GM19239 (cell line): ENCODE data around the gene TPST1.
A peak's percentile ranks its signal among the peaks of the same experiment; 100 is the strongest.

Experiments
- DNase-seq: peaks from one replicate; pipeline ENCODE4 v3.0.0; 2011; ENCODE audit warnings: low spot score; ENCODE audit not compliant: insufficient read length
- FAIRE-seq: peaks from 2 replicates; lab custom pipeline; 2011; peaks lifted over from hg19 to GRCh38; lab: Jason Lieb, UNC

TPST1 gene

GRCh38 chr7:66279912-66280311 lies 74.8 kb downstream of the TPST1 start:
- FAIRE-seq, result no peak

GRCh38 chr7:66281678-66282590 lies 76.8 kb downstream of the TPST1 start:
- DNase-seq, result no peak
- FAIRE-seq, result peak; percentile 31

More at GRCh38 chr7:66279912-66280311, 74.8 kb downstream of the TPST1 start:
- no peak for DNase-seq

GRCh38 chr7:66282591-66282935 lies 77.4 kb downstream of the TPST1 start:
- DNase-seq (no peak), FAIRE-seq (no peak)

GRCh38 chr7:66283003-66283920 lies 78.1 kb downstream of the TPST1 start:
- DNase-seq (no peak), FAIRE-seq (no peak)

GRCh38 chr7:66296001-66296521 lies 90.9 kb downstream of the TPST1 start:
- no peak for DNase-seq
- no peak for FAIRE-seq

- DNase-seq (no peak), FAIRE-seq (no peak)
Observed at GRCh38 chr7:66296557-66296956, 91.4 kb downstream of the TPST1 start.

GRCh38 chr7:66297579-66297978 lies 92.4 kb downstream of the TPST1 start:
- DNase-seq (no peak), FAIRE-seq (no peak)

GRCh38 chr7:66301249-66301648 lies 96.1 kb downstream of the TPST1 start:
- no peak for DNase-seq
- FAIRE-seq, result no peak

GRCh38 chr7:66301737-66302136 lies 96.6 kb downstream of the TPST1 start:
- FAIRE-seq (no peak), DNase-seq (no peak)

GRCh38 chr7:66303454-66304155 lies 98.5 kb downstream of the TPST1 start:
- FAIRE-seq (no peak), DNase-seq (no peak)

GRCh38 chr7:66304536-66304935 lies 99.4 kb downstream of the TPST1 start:
- FAIRE-seq (no peak), DNase-seq (no peak)

- DNase-seq (no peak), FAIRE-seq (no peak)
Observed at GRCh38 chr7:66306243-66306642, 101.1 kb downstream of the TPST1 start.

- FAIRE-seq (no peak), DNase-seq (no peak)
Observed at GRCh38 chr7:66307591-66308215, 102.6 kb downstream of the TPST1 start.

- FAIRE-seq (no peak), DNase-seq (no peak)
Observed at GRCh38 chr7:66308411-66308810, 103.3 kb downstream of the TPST1 start.

GRCh38 chr7:66310620-66311019 lies 105.5 kb downstream of the TPST1 start:
- FAIRE-seq (no peak), DNase-seq (no peak)

GRCh38 chr7:66313886-66314568 lies 108.9 kb downstream of the TPST1 start:
- DNase-seq (no peak), FAIRE-seq (no peak)

- FAIRE-seq, result no peak
- no peak for DNase-seq
Observed at GRCh38 chr7:66315192-66315591, 110.1 kb downstream of the TPST1 start.

GRCh38 chr7:66319407-66319979 lies 114.4 kb downstream of the TPST1 start:
- FAIRE-seq, result no peak
- DNase-seq, result no peak

- no peak for DNase-seq
Observed at GRCh38 chr7:66321283-66321682, 116.1 kb downstream of the TPST1 start.

More at GRCh38 chr7:66321283-66321682, 116.1 kb downstream of the TPST1 start:
- no peak for FAIRE-seq
